NOMO-1 (cell line): Measurements from ENCODE around the gene HSD17B1.

Source experiments
- DNase-seq, 2 experiments: peaks; one replicate each; lab custom pipeline; 2025; ENCODE audit not compliant: unreplicated experiment in 2 of 2; lab: John Stamatoyannopoulos, UW

Gene HSD17B1

DNA sequence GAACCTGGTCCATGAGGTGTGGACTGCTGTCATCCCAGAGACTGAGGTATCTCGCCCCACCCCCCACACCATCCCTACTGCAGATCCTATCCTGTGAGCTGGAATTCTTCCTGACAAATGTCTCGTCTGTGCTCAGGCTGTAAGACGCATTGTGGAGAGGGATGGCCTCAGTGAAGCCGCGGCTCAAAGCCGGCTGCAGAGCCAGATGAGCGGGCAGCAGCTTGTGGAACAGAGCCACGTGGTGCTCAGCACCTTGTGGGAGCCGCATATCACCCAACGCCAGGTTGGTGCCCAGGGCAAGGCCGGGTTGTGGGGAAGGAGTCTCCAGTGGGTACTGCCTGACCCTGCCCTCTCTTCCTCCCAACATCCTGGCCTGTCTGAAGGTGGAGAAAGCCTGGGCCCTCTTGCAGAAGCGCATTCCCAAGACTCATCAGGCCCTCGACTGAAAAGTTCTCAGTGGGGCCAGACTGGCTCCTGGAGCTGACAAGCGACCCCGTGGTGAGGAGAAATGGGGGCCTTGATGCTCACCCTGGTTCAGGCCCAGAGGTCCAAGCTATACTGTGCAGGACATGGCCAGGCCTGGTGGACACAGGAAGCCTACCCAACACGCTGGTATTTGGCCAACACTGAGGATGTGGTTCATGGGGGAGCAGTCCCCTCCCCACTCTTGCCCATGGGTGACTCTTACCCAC is 12.9 kb downstream of the HSD17B1 start:
- no peak for DNase-seq

DNA sequence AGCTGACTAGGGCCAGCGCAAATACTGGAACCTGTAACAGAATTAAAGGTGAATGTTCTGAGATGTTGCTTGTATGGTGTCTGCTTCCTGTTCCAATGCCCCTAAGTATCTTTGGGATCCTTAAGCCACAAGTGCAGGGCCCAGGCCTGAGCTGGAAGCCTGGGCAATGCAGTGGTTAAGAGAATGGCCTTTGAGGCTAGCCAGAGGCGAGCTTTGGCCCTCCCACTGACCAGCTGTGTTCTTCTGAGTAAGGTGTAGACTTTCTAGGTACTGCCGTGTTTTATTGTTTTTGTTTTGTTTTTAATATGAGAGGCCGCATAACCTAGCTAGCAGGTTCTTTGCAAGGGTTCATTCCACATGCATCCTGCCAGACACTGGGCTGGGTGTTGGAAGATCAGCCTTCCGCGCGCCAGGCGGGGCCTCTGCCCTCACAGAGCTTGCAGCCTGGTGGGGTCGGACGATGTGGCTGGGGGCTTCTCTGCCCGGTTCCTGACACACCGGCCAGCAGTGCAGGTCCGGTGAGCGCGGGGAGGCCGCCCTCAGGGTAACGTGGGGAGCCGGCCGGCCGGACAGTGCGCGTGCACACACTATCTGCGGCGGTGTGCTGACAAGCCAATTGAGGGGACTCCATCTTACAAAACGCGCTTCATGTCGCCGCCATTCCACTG is 13.6 kb downstream of the HSD17B1 start:
- DNase-seq, result no peak

DNA sequence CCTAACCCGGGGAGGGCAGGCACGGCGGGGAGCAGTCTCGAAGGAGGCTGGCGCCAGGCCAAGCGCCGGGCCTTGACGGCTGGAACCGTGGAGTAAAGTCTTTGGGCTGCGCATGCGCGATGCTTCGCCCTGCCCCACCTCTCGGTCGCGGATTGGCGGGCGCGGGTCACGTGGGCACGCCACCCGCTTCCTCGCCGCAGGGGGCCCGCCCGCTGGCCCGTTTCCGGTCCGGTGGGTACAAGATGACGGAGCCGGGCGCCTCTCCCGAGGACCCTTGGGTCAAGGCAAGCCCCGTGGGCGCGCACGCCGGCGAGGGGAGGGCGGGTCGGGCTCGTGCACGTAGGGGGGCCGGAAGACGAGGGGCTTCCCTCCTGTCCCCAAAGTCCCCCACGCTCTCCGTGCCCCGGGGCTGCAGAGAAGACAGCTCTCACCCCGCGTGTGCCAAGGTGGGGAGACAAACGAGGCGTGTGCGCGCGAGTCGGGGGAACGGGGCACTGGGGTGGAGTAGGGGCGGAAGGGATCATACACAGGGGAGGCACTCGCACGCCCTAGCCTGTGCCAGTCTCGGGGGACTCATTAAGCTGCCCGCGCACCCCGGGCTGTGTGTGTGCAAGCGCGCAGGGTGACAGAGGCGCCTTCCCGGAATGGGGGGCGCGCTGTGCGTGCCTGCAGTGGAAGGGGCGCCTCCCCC is 14.3 kb downstream of the HSD17B1 start, which contains the start of gene MLX:
TSS of gene MLX (plus strand) at position 218 of the 691 bp plus-strand sequence. CDS start at position 243, 25 bp downstream.
- DNase-seq, result peak; percentile 84 to 87

DNA sequence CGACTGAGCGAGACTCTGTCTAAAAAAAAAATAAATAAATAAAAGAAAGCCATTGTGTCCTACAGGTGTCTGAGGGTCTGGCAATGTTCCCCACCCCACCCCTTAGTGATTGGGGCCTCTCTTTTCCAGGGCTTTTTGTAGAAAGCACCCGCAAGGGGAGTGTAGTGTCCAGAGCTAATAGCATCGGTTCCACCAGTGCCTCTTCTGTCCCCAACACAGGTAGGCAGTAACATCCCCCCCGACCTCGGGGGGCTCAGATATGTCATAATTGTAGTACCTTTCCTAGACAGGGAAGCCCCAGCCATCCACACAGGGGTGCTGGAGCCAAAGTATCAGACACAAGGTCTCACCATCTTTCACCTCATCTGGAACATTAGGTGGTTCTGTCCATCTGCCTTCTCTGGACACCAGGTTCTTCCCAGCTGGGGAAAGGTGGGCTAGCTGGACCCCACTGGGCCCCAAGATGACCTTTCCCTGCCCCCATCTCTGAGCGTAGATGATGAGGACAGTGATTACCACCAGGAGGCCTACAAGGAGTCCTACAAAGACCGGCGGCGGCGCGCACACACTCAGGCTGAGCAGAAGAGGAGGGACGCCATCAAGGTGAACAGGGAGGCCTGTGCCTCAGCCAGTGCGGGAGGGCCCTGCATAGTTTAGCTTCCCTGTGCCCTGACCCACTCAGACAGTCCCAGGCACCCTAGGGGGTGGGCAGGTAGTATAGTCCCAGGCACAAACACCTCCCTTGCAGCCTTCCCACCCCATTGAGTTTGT is 15.8 kb downstream of the HSD17B1 start:
- DNase-seq, result no peak

DNA sequence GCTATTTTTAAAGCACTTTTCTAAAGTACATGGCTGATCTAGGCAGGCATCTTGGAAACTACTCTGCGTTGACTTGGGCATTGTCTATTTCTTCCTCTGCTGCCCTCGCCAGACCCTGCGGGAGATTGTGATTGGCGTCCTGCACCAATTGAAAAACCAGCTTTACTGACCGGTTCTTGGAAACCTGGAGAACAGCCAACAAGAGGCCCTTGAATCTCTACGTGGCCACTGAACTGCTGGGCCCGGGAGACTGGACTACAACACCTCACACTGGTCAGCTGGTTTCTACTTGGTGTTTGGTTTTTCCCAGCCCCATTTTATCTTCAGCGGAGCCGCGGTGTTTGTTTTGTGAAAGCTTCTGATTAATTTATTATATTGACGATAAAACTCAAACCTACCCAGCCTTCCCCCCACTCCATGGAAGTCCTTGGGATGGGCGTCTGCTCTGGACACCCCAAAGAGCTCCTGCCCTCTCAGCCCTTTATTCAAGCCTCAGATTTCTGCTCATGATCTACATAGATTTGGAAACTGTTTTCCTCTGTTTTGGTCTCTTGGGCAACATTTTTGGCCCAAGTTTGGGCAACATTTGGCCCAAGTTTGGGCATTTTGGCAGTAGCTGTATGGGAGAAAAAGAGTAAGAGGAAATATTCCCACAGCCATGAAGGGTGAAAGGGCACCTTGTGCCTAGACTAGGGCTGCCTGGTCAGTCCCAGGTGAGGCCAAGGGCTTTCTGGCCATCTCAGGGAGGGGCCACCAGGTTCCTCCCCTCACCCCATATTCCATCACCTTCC is 18.9 kb downstream of the HSD17B1 start:
- no peak for DNase-seq

DNA sequence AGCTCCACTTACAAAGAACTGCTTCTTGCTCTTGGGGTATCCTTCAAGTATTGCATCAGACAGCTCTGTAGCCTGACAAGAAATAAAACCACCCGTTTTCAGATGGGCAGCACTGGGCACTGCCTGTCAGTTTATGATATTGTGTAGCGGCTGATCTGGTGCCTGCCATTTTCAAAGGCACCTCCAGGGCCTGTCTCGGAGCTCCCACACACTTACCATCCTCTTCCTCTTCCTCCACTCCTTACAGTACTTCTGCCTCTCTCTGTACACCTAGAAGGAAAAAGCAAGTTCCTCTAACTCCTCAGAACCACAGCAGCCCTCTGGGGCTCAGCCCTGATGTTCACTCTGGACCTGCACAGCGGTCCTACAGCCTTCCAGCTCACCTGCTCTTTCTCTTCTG is 20.4 kb downstream of the HSD17B1 start:
- no peak for DNase-seq

DNA sequence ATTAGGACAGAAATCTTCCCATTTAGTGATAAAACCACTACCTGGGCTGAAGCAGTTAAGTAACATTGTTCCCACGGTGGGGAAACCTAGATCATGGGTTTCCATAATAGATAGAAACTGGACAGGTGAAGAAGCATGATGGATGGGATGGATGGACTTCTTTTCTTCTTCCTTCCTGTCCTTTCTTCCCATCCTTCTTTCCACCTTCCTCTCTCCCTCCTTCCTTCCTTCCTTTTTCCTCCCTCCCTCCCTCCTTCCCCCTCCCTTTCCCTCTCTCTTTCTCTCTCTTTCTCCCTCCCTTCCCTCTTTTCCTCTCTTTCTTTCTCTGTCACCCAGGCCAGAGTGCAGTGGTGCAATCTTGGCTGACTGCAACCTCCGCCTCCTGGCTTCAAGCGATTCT is 21.7 kb downstream of the HSD17B1 start:
- DNase-seq, result no peak

DNA sequence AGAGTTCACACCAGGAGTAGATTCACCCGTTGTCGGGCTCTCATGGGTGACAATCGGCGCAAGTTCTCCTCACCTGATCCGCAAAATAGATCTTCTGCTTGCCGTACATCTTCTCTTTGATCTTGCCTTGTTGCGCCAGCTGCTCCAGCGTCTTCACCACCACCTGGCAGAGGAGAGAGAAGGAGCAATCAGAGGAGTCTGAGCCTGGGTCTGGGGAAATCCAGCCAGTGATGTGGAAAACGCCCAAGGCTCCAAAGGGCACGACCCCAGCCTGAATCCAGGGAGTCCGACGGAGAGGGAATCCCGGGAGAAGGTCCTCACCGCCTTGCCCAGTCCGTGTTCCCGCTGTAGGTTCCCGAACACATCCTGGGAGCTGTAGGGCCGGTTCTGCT is 24.4 kb downstream of the HSD17B1 start:
- DNase-seq, result no peak

DNA sequence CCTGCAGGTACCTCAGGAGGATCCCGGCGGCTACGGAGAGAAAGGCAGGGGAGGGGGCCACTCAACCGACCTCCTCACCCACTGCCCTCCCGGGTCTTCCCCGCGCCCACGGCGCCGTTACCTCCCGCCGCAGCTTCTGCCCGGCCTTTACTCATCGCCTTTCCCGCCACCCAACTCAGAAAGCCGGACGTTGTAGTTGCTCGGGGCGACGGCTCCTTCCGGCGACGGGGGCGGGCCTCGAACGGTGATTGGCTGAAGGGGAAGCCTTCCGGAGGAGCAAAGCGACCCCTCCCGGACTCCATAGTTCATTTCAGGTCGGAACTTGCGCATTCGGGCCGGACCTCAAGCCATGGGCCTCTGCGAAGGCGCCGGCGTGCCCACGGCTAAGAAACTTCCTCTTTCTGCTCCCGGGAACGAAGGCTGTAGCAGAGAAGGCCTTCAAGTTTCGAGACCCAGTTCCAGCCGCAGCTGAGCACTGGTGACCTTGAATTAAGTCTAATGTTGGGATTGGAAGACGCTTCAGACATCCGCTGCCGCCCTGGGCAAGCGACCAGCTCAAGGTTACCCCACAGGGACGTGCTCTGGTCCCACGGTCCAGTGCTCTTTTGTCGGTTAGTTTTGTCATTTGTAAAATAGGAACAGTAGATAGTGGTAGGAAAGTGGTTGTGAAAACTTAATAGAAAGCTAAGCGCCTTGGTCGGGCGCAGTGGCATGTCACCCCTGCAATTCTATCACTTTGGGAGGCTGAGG is 25.0 kb downstream of the HSD17B1 start, which contains the start of gene PSMC3IP:
TSS of gene PSMC3IP (minus strand) at position 198 of the 750 bp plus-strand sequence. CDS start at position 155, 43 bp downstream.
- DNase-seq, result peak; percentile 97

DNA sequence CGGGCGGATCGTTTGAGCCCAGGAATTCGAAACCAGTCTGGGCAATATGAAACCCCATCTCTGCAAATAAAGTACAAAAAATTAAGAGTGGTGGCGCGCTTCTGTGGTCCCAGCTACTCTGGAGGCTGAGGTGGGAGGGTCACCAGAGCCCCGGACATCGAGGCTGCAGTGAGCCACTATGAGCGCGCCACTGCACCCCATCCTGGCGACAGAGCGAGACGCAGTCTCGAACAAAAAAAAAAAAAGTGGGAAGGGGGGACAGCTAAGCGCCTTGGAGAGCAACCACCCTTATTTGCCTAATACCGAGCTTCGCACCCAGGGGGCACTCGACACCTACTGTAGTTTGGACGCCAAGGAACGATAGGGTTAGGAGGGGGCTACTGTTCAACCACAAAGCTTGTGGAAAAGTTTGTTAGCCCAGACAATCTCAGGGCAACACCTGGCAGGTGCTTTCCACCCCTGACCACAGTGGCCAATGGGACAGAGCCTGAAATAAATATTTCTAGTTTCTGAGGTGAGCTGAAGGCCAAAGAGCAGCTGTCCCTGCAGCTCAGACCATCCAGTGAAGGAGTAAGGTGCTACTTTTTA is 25.7 kb downstream of the HSD17B1 start:
- peak; percentile 81 to 89 for DNase-seq

DNA sequence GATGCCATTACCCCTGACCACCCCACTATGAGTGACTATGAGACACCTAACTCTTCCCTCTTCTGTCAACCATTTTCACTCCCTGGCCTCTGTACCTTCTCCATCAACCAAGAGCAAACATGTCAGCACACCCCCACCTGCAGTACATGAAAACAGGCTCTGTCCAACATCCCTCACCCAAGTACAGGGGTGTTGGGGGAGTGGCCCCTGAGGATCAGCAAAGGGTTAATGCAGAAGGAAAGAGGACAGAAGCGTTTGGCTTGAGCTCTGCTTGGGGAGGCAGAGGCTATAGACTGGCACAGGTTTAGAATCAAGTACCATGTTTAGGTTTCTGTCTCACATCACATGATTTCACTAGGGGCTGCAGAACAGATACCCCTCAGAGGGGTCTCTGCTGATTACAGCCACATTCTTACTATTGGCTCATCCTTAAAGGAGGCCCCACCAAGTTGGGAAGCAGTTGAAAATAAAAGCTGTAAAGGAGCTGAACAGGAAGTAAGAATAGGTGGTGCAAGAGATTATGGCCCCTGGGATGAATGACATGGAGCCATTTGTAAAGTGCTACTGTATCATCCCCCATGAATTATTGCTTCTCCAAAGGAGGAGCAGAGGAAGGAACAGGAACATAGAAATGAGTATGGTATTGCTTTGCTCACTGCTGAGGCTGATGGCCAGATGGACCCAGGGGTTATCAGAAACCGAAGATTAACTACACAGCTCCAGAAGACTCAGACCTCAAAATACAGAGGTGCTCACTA is 27.2 kb downstream of the HSD17B1 start:
- peak; percentile 5 to 26 for DNase-seq

DNA sequence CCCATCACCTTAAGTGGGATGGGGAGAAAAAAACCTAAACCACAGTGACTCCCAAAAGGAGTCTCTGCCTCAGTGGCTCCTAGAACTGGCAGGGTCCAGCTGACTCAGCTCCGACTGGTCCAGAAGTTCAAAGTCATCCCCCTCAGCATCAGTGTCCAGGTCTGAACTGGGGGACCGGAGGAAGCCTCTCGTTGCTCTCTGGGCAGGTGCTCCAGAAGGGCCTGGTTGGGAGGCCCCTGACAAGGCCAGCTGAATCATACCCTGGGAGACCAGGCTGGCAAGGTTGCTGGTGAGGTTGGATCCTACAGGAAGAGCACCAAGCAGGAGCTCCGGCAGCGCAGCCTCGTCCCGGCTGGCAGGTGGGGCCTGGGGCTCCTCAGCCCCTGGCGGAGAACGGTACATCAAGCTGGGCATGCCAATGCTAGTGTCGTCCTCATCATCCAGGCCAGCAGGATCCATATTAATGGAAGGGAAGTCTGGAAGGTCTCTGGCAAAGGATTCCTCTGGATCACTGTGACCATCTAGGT is 29.1 kb downstream of the HSD17B1 start:
- DNase-seq, result no peak

DNA sequence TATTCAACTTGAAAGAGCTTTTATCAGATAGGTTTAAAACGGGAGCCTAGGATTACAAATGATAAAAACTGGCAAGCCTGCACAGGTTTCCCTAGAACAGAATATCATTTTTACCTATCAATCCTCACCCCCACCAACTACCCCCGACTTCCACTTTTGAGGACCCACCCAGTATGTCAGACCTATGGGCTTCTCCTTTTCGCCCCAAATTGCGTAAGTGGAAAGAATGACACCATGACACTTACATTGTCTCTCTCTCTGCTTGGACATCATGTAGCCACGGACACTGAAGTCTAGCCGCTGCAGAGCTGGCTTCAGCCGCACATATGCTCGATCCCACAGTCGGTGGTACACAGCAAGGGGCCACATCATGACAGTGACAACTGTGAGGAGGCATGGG is 32.2 kb downstream of the HSD17B1 start:
- DNase-seq, result peak; percentile 74 to 75

DNA sequence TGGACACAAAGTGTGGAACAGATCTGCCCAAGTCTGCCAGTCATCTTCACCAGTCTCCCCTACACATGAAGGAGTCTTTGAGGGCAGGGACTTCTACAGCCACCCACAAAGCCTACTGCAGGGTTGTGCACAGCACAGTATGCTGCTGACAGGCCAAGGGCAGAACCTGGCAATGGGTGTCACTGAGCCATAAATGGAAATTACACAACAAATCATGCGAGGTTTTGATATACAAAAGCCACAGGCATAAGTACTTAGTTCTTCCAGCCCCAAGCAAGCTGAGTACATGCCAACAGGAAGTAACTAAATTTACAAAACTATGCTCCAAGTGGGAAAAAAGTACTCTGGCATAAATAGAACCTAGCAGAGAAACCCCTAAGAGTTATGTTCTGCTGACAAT is 32.6 kb downstream of the HSD17B1 start:
- DNase-seq, result peak in 1 of 2 experiments; percentile 27

DNA sequence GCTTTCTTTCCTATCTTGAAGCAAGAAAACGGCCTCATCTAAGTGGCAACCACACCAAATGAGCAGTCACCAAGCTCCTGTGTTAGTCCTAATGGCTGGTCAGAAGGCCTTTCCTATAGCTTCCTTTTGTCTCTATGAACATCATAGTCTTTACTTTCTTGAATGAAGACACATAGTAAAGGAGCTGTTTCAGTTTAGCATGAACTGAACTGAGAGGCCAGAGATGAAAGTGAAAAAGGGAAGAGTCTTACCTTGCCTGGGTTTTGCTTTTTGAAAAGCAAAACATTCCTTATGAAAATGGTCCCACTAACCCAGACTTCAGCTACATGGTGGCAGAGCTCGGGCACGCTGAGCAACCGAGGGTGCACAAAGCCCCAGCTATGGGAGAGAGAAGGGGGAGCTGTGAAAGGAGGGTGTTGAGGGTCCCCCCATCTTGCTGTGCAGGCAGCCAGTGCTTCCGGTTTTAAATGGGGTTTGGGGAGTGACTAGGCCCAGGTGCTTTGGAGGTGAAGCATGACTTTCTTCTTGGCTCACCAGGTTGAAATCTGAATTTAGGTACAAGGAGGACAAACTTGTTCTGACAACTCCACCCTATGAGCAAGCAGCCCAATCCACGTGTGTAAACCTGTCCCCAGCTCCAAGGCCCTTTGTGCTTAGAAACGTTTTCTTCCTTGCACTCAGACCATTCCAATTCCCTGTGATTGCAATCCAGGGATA is 33.9 kb downstream of the HSD17B1 start:
- peak in 1 of 2 experiments; percentile 4 for DNase-seq

DNA sequence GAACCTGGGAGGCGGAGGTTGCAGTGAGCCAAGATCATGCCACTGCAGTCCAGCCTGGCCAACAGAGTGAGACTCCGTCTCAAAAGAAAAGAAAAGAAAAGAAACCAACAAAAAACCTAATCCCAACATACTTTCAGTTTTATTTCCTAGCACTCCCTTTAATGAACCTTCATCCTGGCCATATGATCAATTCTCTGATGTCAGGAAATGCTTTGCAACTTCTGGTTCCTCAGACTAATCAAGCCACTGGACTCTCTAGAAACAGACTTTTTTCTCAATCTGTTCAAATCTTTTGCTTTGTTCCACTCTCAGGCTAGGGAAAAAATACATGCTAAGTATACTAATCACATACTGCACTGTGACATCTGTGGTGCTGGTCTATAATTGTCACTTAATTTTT is 38.2 kb downstream of the HSD17B1 start:
- no peak for DNase-seq

DNA sequence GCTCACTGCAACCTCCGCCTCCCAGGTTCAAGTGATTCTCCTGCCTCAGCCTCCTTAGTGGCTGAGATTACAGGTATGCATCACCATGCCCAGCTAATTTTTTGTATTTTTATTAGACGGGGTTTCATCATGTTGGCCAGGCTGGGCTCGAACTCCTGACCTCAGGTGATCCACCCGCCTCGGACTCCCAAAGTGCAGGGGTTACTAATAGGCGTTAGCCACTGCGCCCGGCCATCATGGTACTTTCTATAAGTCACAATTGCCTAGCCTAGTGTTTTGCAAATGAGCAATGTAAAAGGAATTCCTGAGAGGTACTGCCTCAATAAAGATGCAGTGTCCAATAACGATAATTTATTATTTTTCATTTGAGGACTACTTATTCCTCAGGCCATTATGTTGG is 38.7 kb downstream of the HSD17B1 start:
- DNase-seq, result no peak
